Peyer's patch (tissue), 4 donors: ENCODE data around the gene GAS7. TPM values are rescaled to one million over a fixed set of nuclear protein-coding genes. Genes with fewer than 3 reads are reported as not detected.

Experiments used
- DNase-seq, 3 donors: peaks; one replicate each; pipeline ENCODE4 v3.0.0-alpha.2; 2017 to 2019
- H3K27ac ChIP-seq, 4 donors: fragments of 200-600 bp; sonication (generic); one replicate each; pipeline ENCODE4 v1.5.1; 2016 to 2019
- H3K27me3 ChIP-seq, 2 donors: fragments of 200-600 bp; sonication (generic); one replicate each; pipeline ENCODE4 v1.5.1; 2019
- H3K36me3 ChIP-seq, 3 donors: fragments of 200-600 bp; sonication (generic); one replicate each; pipeline ENCODE4 v1.5.1; 2016 to 2019
- H3K4me1 ChIP-seq, 4 donors: fragments of 200-600 bp; sonication (generic); one replicate each; pipeline ENCODE4 v1.5.1; 2016 to 2019
- H3K4me3 ChIP-seq, 4 donors: fragments of 200-600 bp; sonication (generic); 1 replicate in 3 of 4; 2 replicates in 1 of 4; pipeline ENCODE4 v1.5.1; 2016 to 2019; ENCODE audit warnings: mild to moderate bottlenecking in 1 of 4
- H3K9me3 ChIP-seq, 4 donors: fragments of 200-600 bp; sonication (generic); one replicate each; pipeline ENCODE4 v1.5.1; 2016 to 2019; ENCODE audit warnings: mild to moderate bottlenecking in 1 of 4
- POLR2A ChIP-seq, 2 donors: fragments of 450-650 bp; IDR thresholded peaks; one replicate each; pipeline ENCODE4 v1.5.1; 2017; ENCODE audit warnings: antibody characterized with exemption in 2 of 2, mild to moderate bottlenecking in 2 of 2, moderate library complexity in 2 of 2
- total RNA-seq, 4 donors: library from RNA; depleted of rRNA; stranded (reverse); fragments of >200 nt; gene quantifications; one replicate each; pipeline ENCODE4 v1.1.0, GENCODE V29; 2016
- TF ChIP-seq, protein P1 (sequence below), 6 experiments: fragments of 450-650 bp in 4 of 6; fragments of 200-600 bp in 2 of 6; sonication (generic) in 1 of 6; IDR thresholded peaks; one replicate each; pipeline ENCODE4 v1.5.1; 2017 to 2019; ENCODE audit warnings: antibody characterized with exemption in 6 of 6, mild to moderate bottlenecking in 3 of 6, moderate library complexity in 1 of 6

GAS7 gene
- total RNA-seq, 4 donors from 2014 or later = 6.8 to 104 (median 27.6) TPM

DNA sequence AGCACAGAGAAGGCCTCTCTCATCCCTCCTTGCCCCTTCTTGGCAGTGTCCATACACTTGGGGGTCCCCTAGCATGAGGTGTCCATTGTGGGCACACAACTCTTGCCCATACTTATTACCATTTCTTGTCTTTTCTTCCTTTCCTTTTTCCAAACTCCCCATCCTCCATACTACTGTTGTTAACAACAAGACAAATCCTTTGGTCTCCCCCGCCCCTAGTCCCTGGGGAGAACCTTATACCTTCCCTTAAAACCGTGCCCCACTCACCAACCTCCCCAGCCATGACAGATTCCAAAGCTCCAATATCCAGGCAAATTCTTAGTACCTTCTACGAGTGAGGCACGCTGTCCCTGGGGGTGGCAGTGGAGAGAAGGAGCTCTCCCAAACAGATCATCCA lies 82.9 kb downstream of the GAS7 start:
- Histone ChIP-seq H3K36me3 (no peaks in the 10 kb centered on the region), H3K9me3 (no peaks in the 10 kb centered on the region), H3K27ac (peak overlapping the region in 3 of 4 donors; percentile 64 to 89 (median 88)), H3K27me3 (no peaks in the 10 kb centered on the region), H3K4me3 (no peak overlapping the region), H3K4me1 (peaks cover 0 to 36% (median 2%) of the 10 kb centered on the region in 4 donors)
- TF ChIP-seq, protein P1, sequence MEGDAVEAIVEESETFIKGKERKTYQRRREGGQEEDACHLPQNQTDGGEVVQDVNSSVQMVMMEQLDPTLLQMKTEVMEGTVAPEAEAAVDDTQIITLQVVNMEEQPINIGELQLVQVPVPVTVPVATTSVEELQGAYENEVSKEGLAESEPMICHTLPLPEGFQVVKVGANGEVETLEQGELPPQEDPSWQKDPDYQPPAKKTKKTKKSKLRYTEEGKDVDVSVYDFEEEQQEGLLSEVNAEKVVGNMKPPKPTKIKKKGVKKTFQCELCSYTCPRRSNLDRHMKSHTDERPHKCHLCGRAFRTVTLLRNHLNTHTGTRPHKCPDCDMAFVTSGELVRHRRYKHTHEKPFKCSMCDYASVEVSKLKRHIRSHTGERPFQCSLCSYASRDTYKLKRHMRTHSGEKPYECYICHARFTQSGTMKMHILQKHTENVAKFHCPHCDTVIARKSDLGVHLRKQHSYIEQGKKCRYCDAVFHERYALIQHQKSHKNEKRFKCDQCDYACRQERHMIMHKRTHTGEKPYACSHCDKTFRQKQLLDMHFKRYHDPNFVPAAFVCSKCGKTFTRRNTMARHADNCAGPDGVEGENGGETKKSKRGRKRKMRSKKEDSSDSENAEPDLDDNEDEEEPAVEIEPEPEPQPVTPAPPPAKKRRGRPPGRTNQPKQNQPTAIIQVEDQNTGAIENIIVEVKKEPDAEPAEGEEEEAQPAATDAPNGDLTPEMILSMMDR (IDR thresholded peaks at IDR 0.05) = no peak
- TF ChIP-seq POLR2A (IDR thresholded peaks at IDR 0.05) = no peak
- no peak for DNase-seq

DNA sequence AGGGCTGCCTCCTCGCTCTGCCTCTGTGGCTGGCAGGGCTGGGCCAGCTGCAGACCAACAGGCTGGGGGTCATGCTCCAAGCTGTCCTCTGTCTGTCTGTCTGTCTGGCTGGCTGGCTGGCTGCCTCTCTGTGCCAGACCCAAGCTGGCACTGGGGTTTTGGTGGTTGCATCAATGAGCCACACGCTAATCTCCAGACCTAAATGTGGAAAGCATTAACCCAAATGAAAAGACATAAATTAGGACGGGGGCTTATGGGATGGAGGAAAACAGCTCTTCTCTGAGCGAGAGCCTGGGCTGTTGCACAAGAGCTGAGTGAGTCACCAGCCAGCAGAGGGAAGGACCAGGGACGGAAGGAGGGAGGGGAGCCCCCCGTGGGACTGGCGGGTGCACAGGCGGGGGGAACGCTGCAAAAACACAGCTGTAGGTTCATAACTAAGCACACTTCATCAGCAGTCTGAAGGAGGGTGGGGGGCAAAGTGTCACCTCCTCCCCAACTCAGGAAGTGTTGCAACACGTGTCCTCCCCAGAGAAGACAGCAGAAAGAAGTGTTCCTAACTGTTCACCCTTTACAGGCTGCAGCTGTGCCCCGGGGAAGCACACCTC lies 83.4 kb downstream of the GAS7 start:
- peaks cover 0 to 32% (median 2%) of the 10 kb centered on the region in 4 donors for H3K4me1 ChIP-seq
- H3K9me3 ChIP-seq = no peaks in the 10 kb centered on the region
- peak overlapping the region; percentile 64 to 89 (median 79) for H3K27ac ChIP-seq
- TF ChIP-seq, protein P1 (IDR thresholded peaks at IDR 0.05) = no peak
- no peak for TF ChIP-seq POLR2A (IDR thresholded peaks at IDR 0.05)
- no peaks in the 10 kb centered on the region for H3K27me3 ChIP-seq
- no peak overlapping the region for H3K4me3 ChIP-seq
- no peaks in the 10 kb centered on the region for H3K36me3 ChIP-seq
- peak; percentile 63 to 91 (median 67) for DNase-seq

DNA sequence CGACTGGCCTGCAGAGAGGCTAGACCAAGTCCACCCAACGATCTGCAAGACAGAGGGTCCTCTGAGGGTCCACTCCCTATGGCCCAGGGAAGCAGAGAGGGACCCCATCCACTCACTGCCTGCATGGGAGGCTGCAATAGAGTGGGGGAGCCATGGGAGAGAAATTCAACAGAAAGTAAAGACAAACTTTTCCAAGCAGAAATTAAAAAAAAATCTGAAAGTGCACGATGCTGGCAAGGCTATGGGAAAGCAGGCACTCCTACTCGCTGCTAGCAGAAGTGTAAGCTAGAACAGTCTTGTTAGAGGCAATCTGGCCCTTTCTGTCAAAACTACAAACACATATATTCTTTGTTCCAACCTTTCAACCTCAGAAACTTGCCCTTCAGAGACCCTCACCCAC lies 85.4 kb downstream of the GAS7 start:
- Histone ChIP-seq H3K9me3 (no peaks in the 10 kb centered on the region), H3K36me3 (no peaks in the 10 kb centered on the region), H3K27ac (peak overlapping the region in 1 of 4 donors; percentile 89), H3K4me1 (peaks cover 0 to 23% (median 2%) of the 10 kb centered on the region in 4 donors), H3K4me3 (no peak overlapping the region), H3K27me3 (no peaks in the 10 kb centered on the region)
- no peak for TF ChIP-seq POLR2A (IDR thresholded peaks at IDR 0.05)
- TF ChIP-seq, protein P1 (IDR thresholded peaks at IDR 0.05) = no peak
- DNase-seq = no peak

DNA sequence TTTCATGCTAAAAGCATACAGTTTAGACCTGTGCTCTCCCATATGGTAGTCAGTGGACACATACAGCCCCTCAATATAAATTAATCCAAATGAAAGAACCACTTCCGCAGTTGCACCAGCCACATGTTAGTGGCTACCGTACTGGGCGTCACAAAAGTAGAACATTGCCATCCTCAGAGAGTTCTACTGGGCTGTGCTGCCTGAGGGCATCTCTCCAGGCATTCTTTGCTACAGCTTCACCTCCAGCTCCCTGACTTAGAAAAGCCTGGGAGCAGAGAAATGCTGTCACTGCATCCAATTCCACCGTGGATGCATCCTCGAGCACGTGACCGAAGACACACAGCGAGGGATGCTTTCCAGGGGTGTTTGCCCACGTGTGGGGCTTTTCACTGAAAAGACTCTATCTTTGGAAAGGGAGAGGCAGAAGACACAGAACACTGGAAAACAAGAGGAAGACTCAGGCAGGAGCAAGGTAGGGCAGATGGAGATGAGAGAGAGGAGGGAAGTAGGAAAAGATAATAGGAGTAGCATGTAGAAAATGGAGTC lies 86.4 kb downstream of the GAS7 start:
- no peak for DNase-seq
- no peak for TF ChIP-seq POLR2A (IDR thresholded peaks at IDR 0.05)
- TF ChIP-seq, protein P1 (IDR thresholded peaks at IDR 0.05) = no peak
- peak overlapping the region in 1 of 4 donors; percentile 89 for H3K27ac ChIP-seq
- H3K9me3 ChIP-seq = no peaks in the 10 kb centered on the region
- H3K36me3 ChIP-seq = no peaks in the 10 kb centered on the region
- peaks cover 0 to 23% (median 2%) of the 10 kb centered on the region in 4 donors for H3K4me1 ChIP-seq
- H3K27me3 ChIP-seq = no peaks in the 10 kb centered on the region
- no peak overlapping the region for H3K4me3 ChIP-seq

DNA sequence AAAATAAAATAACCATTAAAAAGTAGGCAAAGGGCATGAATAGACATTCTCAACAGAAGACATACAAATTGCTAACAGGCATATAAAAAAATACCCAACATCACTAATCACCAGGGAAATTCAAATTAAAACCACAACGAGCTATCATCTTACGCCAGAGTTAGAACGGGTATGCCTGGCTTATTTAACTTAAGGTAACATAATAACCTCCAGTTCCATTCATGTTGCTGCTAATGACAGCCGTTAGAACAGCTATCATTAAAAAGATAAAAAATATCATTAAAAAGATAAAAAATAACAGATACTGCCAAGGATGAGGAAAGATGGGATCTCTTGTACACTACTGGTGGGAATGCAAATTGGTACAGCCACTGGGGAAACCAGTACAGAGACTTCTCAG lies 89.3 kb downstream of the GAS7 start:
- Histone ChIP-seq H3K36me3 (no peaks in the 10 kb centered on the region), H3K9me3 (no peaks in the 10 kb centered on the region), H3K4me3 (no peak overlapping the region), H3K4me1 (peaks cover 0 to 9% (median under 1%) of the 10 kb centered on the region in 4 donors), H3K27ac (no peak overlapping the region), H3K27me3 (no peaks in the 10 kb centered on the region)
- no peak for DNase-seq
- TF ChIP-seq POLR2A (IDR thresholded peaks at IDR 0.05) = no peak
- TF ChIP-seq, protein P1 (IDR thresholded peaks at IDR 0.05) = no peak
